Effector CD4-positive, alpha-beta T cell (primary cell): ENCODE results near the gene DUS2.
A peak's percentile ranks its signal among the peaks of the same experiment; 100 is the strongest.

Experiments used
- DNase-seq: peaks from one replicate; pipeline ENCODE4 v3.0.0-alpha.2; 2020

DUS2 gene

DNA sequence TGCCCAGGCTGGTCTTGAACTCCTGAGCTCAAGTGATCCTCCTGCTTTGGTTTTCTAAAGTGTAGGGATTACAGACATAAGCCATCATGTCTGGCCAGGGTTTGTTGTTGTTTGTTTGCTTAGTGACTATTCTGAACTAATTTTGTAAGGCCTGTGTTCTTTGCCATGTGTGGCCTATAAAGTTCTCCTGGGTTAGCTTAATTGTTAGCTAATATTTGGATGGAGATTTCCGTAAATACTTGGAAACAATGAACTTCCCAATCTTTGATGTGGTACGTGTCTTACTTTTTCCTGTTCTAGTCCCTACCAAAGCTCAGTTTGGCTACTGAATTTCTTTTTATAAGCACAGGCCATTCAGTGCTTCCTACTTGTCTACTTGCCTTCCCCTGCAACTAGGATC is 24.9 kb downstream of the DUS2 start:
- DNase-seq = no peak

GRCh38 chr16:68049449-68049848 is 26.4 kb downstream of the DUS2 start:
- no peak for DNase-seq

- no peak for DNase-seq
Measured at GRCh38 chr16:68055395-68055794, 32.3 kb downstream of the DUS2 start.

- DNase-seq = no peak
Measured at GRCh38 chr16:68059804-68060203, 36.7 kb downstream of the DUS2 start.

DNA sequence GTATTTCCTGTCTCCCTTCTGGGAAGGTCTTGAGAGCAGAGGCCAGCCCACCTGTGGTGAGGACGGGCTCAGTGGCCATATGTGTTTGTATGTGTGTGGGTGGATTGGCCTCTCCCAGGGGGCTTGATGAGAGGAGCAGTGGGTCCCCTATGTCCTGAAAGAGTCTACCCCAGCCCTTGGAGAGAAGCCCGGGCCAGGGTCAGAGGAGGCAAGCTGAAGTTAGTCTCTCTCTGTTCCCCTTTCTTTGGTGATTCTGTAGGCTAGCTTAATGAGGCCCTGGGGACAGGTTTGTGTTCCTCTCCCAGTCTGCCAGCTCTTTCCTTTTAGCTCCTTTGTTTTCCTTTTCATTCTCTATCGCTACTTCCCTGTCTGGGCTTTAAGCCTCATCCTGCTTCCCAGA is 38.3 kb downstream of the DUS2 start:
- DNase-seq = no peak

DNA sequence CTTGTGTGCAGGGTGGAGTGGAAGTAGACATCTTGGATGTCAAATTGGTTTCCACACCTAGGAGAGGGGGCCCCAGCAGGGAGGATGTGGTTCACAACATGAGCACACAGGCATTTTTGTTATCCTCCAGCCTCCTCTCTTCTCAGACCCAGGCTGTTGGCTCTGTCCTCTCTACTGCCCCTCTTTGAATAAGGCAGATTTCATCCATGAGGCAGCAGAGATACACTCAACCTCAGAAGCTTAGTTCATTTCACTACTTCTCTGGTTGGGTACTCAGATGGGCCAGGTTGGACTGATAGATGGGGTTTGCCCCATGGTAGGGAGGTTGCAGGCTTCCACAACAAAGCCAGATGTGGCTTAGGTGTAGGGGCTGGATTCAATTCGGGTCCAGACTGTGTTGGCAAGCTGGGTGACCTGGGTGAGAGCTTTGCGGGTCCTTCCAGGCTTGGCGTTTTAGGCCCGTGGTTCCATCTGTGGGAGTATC is 39.9 kb downstream of the DUS2 start:
- DNase-seq = no peak

DNA sequence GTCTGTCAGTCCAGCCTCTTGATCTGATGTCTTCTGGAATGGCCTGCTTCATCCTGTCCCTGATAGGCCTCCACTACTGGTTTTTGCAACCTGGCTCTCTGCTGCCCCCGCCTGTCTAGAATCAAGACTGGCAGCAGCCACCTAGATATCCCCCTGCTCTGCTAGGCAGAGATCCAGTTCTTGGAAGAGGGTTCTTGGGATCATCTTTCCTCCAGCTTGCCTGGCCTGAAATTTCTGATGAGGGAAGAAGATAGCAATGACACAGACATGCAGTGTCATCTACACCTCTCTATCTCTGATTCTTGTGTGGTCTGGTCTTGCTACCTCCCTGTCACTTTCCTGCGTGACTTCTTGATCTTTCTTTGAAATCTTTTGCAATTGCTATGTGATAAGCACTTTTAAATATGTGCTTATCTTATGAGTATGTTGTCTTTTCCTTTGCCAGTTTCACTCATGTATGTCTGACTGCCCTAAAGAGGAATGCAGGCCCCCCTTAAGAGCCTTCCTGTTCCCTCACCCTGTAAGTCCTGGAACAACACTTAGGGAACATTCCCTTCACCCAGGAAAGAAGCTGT is 41.8 kb downstream of the DUS2 start:
- DNase-seq = peak; percentile 59

GRCh38 chr16:68065716-68066305 is 42.7 kb downstream of the DUS2 start:
- no peak for DNase-seq

GRCh38 chr16:68066763-68067162 is 43.7 kb downstream of the DUS2 start:
- DNase-seq = no peak

- no peak for DNase-seq
Measured at GRCh38 chr16:68068926-68069325, 45.8 kb downstream of the DUS2 start.

DNA sequence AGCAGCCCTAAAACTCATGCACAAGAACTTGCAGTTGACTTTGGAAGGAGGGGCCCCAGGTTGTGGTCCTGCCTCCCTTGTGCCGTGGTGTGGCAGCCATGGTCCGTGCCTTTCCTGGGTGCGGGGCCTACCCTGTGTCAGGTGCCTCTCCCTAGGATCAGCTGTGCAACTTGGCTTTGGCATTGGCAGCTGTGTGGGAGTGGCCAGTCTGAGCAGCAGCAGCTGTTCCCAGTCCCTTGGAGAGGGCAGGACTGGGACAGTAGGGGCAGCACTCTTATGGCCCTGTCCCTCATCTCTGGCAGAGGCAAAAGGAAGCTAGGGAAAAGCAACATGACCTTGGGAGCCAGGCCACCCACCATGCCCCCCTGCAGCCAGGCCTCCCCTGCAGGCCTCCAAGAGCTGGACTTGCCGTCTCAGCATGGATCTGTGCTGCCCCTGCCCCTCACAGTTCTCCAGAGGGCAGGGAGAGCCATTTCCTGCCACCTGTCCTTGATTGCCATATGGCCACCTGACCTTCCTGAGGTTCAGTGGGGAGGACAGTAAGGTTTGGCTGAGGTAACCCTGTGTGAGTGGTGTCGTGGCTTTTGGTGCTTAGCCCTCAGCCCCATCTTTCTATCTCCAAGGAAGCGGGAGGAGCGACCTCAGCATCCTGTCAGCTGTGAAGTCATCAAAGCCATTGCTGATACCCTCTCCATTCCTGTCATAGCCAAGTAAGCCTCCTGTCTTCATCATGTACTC is 46.6 kb downstream of the DUS2 start:
- peak; percentile 35 for DNase-seq

DNA sequence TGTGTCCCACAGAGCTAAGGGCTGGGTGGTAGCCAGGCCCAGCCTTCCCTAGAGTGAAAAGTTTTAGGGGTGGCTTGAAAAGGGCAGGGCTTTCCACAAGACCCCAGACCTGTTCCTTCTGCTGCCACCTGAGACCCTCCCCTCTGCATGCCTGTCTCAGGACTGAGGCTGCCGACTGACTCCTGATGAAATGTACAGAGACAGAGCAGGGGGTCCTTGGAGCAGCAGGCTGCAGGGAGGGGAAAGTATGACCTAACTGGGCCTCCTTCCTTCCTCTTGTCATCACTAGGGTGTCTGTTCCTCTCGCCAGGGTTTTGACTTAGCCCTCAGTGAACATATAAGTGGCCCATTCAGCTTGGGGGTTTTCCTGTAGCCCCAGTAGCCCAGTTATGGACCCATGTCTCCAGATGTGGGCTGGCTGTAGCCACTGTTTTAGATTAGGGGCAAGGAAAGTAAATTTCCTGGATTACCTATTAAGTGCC is 47.2 kb downstream of the DUS2 start:
- no peak for DNase-seq

DNA sequence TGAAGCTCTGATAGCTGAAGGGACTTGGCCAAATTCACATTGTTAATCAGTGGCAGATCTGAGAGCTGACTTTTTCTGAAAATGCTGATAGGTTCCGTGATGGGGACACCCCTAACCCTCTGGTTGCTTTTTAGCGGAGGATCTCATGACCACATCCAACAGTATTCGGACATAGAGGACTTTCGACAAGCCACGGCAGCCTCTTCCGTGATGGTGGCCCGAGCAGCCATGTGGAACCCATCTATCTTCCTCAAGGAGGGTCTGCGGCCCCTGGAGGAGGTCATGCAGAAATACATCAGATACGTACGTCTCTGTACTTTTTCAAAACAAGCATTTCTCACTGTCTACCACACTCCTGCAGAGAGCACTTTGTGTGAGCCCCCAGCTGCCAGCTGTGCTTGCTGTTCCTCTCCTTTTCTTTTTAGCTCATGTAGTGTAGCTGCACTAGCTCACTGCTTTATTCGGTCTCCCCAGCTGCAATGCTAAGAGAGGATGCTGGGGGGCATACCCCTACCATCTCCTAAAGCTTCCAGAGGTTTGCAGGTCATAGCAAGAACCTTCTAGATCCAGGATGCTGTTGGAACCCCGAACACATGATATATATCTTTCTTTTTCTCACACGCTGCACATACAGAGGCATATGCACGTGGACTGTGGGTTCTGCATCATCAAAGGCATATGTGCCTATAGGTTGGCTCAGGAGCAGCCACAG is 47.9 kb downstream of the DUS2 start:
- DNase-seq = no peak

GRCh38 chr16:68071518-68071901 is 48.4 kb downstream of the DUS2 start:
- DNase-seq = no peak

DNA sequence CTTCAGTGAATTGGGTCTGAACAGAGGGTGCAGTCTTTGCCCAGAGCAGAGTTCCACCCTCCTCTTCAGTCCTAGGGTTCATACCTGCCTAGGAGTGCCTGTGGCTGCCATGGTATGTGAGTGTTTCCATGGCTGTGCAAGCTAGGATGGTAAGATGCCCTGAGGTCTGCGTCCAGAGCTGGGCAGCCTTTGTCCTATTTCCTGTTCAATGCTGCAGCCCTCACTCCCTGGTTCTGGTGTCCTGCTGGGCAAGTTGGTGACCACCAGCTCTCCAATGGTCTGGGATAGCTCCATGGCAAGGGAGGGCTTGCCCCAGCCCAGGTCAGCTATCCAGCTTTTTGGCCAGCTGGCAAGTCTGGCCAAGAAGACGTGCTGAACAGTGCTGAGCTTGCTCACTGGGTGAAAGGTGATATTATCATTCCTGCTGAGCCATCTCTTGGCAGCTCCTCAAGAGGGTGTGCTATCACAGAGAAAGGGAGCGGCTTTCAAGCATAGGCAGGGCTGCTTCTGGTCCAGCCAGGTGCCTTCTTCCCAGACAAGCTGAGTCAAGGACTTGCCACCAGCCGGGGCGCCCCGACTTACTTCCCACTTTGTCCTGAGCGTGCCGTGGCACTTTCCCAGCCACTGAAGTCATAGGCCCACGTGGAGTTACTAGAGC is 49.1 kb downstream of the DUS2 start:
- no peak for DNase-seq

DNA sequence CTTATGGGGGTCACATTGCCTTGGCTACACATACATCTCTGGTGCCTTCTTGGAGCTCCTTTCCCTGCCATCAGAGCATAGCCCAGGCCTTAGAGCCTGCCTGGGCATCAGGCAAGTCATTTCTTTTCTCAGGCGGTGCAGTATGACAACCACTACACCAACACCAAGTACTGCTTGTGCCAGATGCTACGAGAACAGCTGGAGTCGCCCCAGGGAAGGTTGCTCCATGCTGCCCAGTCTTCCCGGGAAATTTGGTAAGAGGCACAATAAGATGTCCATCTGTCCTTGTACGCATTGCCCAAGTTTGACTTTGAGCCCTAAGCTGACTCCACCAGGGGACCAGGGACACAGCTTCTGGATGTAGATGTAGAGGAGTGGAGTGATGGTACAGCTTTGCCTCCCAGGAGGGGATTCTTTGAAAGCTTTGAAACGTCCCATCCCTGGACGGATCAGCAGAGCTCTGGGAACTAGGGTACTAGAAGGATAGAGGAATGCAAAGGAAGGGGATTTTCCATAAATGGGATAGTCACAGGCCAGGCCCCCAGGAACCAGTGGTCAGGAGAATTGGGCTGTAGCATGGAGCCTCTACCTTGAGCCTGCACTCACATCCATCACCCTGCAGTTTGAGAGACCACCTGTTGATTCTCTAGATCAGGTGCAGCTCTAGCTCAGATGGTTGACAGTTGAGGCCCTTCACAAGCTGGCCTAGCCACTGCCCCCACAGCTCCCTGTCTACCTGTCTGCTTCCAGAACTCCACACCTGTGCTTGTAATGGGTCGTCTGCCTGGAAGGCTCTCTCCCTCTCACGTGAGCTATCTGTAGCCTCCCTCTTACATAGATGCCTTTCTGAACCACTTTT is 51.0 kb downstream of the DUS2 start:
- no peak for DNase-seq

DNA sequence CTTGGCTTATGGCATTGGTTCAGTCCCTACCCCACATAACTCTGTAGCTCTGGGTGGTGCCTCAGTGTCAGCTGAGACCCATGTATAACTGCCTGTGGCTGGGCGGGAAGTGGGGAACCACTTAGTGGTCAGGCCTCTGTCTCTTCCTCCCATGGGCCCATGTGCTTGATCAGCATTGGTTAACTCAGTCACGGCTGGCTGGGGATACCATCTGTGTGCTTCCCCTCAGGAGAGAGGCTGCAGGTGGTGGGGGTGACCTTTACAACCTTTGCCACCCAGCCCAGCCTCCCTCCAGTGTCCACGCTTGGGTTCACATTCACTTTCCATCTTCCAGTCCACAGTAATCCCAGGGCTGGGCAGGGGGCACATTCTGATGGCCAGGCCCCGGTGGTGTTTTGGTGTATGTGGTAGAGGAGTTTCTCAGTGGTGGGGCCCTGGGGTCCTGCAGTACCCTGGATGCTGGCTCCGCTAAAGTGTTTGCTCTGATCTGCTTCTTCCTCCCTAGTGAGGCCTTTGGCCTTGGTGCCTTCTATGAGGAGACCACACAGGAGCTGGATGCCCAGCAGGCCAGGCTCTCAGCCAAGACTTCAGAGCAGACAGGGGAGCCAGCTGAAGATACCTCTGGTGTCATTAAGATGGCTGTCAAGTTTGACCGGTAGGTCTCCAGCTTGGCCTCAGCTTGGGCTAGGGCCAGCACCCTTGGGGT is 51.9 kb downstream of the DUS2 start:
- no peak for DNase-seq

DNA sequence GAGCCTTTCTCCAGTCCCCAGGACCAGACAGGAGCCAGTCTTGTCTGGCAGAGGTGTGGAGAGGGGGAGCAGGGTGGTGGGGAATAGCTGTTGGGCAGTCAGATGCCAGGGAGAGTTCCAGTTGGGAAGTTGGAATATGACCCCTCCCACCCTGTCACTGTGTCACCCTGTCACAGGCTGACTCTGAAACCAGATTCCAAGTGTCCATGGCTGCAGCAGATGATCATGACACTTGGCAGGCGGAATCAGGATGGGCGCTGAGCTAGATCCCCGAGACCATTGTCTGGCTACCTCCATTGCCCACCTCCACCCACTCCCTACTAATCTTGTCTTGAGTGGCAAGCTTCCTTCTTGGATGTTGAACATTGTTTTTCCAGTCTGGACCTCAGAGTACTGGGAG is 52.9 kb downstream of the DUS2 start:
- no peak for DNase-seq

DNA sequence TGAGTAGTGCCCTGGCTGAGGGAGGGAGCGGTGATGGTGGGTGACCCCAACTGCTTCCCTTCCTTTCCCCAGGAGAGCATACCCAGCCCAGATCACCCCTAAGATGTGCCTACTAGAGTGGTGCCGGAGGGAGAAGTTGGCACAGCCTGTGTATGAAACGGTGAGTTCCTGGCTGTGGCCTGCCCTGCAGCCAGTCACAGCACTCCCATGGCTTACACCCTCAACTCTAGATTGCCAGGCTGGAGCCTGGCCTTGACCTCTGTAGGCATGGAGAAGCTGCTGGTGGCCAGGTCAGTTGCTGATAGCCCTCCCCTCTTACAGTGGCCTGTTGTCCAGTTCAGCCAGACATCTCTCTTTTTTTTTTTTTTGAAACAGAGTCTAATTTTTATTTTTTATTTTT is 53.5 kb downstream of the DUS2 start:
- DNase-seq = no peak

GRCh38 chr16:68077866-68078700 is 55.0 kb downstream of the DUS2 start:
- DNase-seq = no peak
